HCEC 1CT (cell line): ENCODE data around the gene DENND5B.
A peak's percentile ranks its signal among the peaks of the same experiment; 100 is the strongest.
"Not testable (repeated sequence)": the region's sequence is repeated elsewhere in the genome, so short reads cannot be mapped to it uniquely, and the experiment has no call there.

Source experiments
- DNase-seq: peaks from one replicate; pipeline ENCODE4 v3.0.0-alpha.2; 2017

The DENND5B gene

DNA sequence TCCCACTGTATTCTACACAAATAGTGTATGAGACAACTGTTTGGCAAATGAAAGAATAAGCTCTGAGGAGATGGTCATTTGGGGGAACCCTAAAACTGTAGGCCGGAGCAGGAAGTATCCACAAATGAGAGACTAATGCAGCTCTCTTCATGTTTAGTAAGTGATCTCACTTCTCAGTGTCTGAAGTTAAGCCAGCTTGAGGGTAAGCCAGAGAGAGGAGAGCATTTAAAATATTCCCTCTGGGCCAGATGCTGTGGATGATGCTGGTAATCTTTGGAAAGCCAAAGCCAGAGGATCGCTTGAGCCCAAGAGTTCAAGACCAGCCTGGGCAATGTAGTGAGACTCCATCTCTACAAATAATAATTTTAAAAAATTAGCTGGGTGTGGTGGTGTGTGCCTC, 134.4 kb downstream of the DENND5B start:
- no peak for DNase-seq

- DNase-seq: no peak
Observed at GRCh38 chr12:31444736-31445135, 146.2 kb downstream of the DENND5B start.

DNA sequence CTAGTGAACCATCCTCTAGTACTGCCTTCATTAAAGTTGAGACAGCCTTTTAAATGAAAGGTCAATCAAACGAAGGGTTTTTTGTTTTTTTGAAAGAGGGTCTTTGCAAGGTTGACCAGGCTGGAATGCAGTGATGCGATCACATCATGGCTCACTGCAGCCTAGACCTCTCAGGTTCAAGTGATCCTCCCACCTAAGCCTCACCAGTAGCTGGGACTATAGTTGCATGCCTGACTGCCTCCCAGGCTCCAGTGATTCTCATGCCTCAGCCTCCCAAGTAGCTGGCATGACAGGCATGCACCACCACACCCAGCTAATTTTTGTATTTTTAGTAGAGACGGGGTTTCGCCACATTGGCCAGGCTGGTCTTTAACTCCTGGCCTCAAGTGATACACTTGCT, 150.3 kb downstream of the DENND5B start:
- no peak for DNase-seq

DNA sequence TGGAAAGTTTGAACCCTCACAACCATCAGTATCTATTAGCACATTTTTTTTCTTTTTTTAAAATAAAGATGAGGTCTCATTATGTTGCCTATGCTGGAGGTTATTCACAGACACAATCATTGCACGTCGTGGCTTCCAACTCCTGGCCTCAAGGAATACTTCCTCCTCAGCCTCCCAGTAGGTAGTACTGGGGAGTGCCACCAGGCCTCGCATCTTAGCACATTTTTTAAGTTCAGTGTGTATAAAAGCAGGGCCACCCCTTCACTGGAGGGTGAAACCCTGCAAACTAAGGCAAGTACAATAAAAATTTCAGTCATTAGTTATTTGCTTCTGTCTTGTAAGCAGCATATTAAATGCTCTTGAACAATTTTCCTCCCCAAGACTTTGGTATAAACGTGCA, 150.8 kb downstream of the DENND5B start:
- DNase-seq: no peak

DNA sequence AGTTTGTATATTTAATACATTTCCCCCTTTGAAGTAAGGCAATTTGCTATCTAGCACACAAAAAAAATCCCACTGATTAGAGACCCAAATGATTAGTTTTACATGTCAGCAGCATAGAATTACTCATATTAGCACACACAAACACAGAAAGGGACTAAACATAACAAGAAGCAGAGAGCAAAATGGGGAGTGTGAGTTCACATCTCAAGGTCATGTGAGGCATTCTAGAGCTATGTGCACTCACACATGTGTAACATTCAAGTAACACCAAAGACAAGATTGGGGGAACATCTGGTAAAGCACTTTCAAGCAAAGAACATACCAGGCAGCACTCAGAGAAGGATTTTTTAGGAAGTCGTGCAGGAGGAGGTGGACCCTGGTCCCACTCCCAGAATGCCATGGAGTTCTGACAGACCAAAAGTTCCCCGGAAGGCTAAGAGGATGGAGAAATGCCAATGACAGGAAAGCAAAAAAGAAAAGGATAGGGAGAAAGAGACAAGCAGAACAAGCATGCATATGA, 159.2 kb downstream of the DENND5B start:
- peak; percentile 55 for DNase-seq

- DNase-seq: no peak
Observed at GRCh38 chr12:31423405-31423804, 167.5 kb downstream of the DENND5B start.

GRCh38 chr12:31412292-31412801, 178.6 kb downstream of the DENND5B start:
- no peak for DNase-seq

DNA sequence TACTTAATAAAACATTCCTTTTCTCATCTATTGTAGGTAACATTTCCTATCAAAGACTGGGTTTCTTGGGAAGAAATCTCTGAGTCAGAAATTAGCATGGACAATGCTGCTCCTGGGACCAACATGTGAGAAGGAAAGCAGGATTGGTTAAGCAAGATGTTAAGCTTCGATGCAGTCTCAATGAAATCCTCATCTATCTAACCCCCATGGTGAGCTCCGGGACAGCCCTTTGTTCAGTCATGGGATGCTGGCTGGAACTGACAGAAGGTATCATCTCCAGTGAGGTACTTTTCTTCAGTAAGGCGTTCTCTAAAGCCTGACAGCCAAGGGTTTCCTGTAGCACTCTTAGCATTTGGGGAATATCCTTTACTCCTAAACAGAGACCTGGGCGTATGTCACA, 182.2 kb downstream of the DENND5B start:
- DNase-seq: no peak

DNA sequence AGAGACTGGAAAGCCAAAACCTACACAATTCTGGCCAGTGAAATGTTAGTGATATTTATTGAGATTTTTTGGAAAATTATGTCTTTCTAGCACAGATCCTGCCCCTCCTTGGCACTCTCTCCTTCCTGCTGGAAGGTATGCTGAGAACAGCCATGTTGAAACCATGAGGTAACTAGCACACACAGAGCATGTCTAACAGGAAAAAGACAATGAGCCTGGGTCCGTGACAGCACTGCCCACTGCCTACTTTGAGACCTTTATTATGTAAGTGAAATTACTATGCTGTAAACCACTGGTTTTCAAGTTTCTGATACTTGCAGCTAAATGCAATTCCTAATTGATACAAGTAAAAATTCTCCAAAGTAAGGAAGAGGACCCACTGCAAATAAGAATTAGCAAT, 183.4 kb downstream of the DENND5B start:
- no peak for DNase-seq

DNA sequence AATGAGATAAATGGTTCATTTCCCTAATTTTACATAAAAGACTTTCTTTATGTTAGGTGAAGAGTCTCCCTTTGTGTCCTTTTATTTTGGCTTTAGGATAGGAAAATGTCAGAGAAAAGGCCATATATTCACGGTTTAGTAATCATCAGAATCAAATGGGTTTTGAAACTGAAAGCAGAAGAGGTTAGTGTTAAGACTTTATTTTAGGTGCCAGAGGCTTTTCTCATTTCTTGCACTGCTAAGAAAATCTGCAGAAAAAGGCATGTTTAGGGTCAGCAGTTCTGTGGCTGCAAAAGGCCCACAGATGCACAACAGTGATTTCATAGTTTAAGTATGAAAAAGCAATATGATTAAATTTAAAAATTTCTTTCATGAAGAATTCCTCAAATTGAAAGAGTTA, 184.6 kb downstream of the DENND5B start:
- DNase-seq: no peak

DNA sequence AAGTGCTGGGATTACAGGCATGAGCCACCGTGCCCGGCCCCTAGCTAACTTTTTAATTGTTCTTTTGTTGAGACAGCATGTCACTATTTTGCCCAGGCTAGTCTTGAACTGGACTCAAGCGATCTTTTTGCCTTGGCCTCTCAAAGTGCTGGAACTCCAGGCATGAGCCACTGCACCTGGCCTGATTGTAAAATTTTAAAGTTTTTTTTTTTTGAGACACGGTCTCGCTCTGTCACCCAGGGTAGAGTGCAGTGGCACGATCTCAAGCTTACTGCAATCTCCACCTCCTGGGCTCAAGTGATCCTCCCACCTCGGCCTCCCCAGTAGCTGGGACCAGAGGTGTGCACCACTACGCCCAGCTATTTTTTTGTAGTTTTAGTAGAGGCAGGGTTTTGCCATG, 185.9 kb downstream of the DENND5B start:
- DNase-seq: no peak

- DNase-seq: peak; percentile 89
Observed at GRCh38 chr12:31403099-31403607, 187.8 kb downstream of the DENND5B start.

DNA sequence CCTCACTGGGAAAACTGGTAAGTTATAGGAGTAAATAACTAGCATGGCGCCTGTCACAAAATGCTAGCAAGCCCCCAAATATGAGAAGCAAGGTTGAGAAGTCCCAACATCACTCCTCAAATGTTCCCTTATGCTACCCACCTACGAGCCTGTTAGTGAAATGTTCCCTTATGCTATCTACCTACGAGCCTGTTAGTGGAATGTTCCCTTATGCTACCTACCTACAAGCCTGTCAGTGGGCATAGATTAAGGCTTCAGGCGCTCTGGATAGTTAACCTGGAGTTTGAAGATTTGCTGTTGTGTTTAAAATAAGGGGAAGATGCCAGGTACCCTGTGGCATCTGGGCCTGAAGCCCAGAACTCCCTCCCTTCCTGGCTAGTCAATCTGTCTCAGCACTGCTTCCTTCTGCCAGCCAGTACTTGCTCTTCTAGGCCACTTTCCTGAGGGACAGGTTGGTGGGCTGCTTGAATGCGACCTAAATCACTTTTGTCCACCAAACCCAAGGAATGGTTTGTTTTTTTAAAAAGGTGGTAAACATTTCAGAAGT, 197.9 kb downstream of the DENND5B start:
- DNase-seq: no peak

GRCh38 chr12:31390991-31391390, 199.9 kb downstream of the DENND5B start:
- DNase-seq: no peak

- DNase-seq: no peak
Observed at GRCh38 chr12:31388713-31389112, 202.2 kb downstream of the DENND5B start.

DNA sequence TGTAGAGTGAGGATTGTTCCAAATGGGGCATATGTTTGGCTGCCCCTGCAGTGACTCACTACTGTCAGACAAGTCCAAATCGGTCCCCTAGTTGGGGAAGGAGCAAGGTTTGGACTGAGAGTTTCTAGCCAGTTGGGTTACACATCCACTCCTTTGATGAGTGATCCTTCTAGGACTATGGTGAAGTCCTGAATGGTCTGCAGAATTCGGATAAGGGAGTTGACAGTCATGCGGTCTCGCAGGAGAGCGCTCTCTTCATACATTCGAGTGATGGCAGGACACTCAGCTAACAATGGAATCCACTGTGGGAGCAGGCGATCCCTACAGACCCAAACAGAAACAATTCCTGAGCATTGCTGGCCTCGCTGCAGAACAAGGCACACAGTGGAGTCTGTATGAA, 203.5 kb downstream of the DENND5B start:
- no peak for DNase-seq

- no peak for DNase-seq
Observed at GRCh38 chr12:31387011-31387410, 203.9 kb downstream of the DENND5B start.

DNA sequence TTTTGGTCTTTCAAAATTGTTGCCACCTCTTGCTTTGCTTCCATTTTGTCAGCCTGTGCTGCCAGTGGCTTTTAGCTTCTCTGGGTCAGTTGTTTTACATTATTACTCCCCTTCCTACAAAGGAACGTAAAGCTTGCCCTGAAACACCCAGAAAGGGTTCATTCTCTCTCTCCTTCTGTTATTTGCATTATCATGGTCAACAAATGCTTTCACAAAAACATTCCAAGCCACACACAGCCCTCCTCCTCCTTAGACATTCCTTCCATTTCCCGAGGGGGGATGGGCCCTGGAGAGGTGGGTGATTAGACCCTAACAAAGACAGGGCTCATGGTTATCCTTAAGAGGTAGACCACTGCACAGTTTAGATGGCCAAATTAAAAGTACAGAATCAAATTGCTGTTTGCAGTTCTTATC, 204.6 kb downstream of the DENND5B start:
- DNase-seq: no peak

GRCh38 chr12:31377210-31377609, 213.7 kb downstream of the DENND5B start:
- DNase-seq: not testable (repeated sequence)

- DNase-seq: not testable (repeated sequence)
Observed at GRCh38 chr12:31375422-31375821, 215.5 kb downstream of the DENND5B start.

DNA sequence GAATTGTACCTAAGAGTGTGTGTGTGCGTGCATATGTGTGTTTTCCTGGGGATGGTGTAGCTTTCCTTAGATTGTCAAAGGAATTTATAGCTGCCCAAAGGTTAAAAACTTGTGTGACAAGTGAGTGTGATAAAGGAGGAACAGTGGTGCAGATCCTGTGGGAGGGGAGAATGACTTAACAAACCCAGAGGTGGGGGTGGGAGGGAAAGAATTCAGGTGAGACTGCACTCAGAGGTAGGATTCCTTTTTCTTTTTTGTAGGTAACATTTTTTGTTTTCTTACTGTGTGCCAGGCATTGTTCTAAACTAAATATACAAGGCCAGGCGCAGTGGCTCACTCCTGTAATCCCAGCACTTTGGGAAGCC, 219.7 kb downstream of the DENND5B start:
- DNase-seq: no peak

- no peak for DNase-seq
Observed at GRCh38 chr12:31370531-31371255, 220.2 kb downstream of the DENND5B start.

- DNase-seq: no peak
Observed at GRCh38 chr12:31369712-31370521, 221.0 kb downstream of the DENND5B start.
